MCF 10A (cell line): ENCODE data around the gene C2orf81. TPM values are rescaled to one million over a fixed set of nuclear protein-coding genes. Genes with fewer than 3 reads are reported as not detected.

Source experiments
- BruUV-seq: library from RNA; stranded (reverse); fragments of 400-500 nt; replicated peaks from 2 replicates; lab custom pipeline; 2021; lab: Mats Ljungman, UMichigan
- CTCF ChIA-PET: fragments of 300-600 bp; sonication (Branson Sonifier 250); formaldehyde crosslinking; extraction: SDS; loops from one replicate; lab custom pipeline; 2021; ENCODE audit warnings: antibody characterized with exemption, inconsistent platforms; lab: Yijun Ruan, JAX
- POLR2A ChIA-PET: fragments of 300-600, 350-650 bp; sonication (Branson Sonifier 250); formaldehyde crosslinking; extraction: SDS; loops from one replicate; lab custom pipeline; 2020; ENCODE audit warnings: antibody characterized with exemption, inconsistent platforms; lab: Yijun Ruan, JAX
- DNase-seq: peaks from one replicate; pipeline ENCODE4 v3.0.0-alpha.2; 2018; ENCODE audit not compliant: unreplicated experiment
- H3K27ac Mint-ChIP-seq: one replicate; pipeline ENCODE4 v1.8.0; 2022; ENCODE audit warnings: mild to moderate bottlenecking, low read depth, mixed read lengths; ENCODE audit not compliant: unreplicated experiment
- H3K27me3 Mint-ChIP-seq: one replicate; pipeline ENCODE4 v1.8.0; 2022; ENCODE audit warnings: mixed read lengths; ENCODE audit not compliant: insufficient read depth, unreplicated experiment
- H3K36me3 Mint-ChIP-seq: one replicate; pipeline ENCODE4 v1.8.0; 2022; ENCODE audit warnings: mild to moderate bottlenecking, moderate library complexity, mixed read lengths; ENCODE audit not compliant: insufficient read depth, unreplicated experiment
- H3K4me1 Mint-ChIP-seq: one replicate; pipeline ENCODE4 v1.8.0; 2022; ENCODE audit warnings: mixed read lengths; ENCODE audit not compliant: insufficient read depth, unreplicated experiment
- H3K4me3 Mint-ChIP-seq: one replicate; pipeline ENCODE4 v1.8.0; 2022; ENCODE audit warnings: mild to moderate bottlenecking, moderate library complexity, mixed read lengths; ENCODE audit not compliant: unreplicated experiment
- H3K9me3 Mint-ChIP-seq: one replicate; pipeline ENCODE4 v1.8.0; 2022; ENCODE audit warnings: mixed read lengths; ENCODE audit not compliant: unreplicated experiment
- CTCF ChIP-seq: fragments of 200-600 bp; IDR thresholded peaks from one replicate; pipeline ENCODE4 v1.8.0; 2022; ENCODE audit warnings: antibody characterized with exemption, mild to moderate bottlenecking; ENCODE audit not compliant: unreplicated experiment
- intact Hi-C: fragments of 100-400 bp; cut with micrococcal nuclease; formaldehyde crosslinking; loops from 2 replicates; pipeline ENCODE4 v1.14.1; 2022
- total RNA-seq: library from RNA; stranded (reverse); gene quantifications from 2 replicates; pipeline ENCODE4 v1.2.3, GENCODE V29; 2022

Gene C2orf81
- total RNA-seq, 1 experiment from 2014 or later: 5.6 TPM

GRCh38 chr2:74378007-74378406 is 43.4 kb downstream of the C2orf81 start:
- Mint-ChIP-seq H3K36me3 (peaks cover 20% of the 10 kb centered on the region), H3K4me3 (no peak overlapping the region), H3K27ac (no peak overlapping the region), H3K9me3 (no peaks in the 10 kb centered on the region), H3K4me1 (peaks cover 21% of the 10 kb centered on the region), H3K27me3 (no peaks in the 10 kb centered on the region)
- intact Hi-C loops: no loop called here
- ChIA-PET CTCF (no interaction called here), POLR2A (no interaction called here)
- no TSS peak for BruUV-seq
- no peak for TF ChIP-seq CTCF
- no peak for DNase-seq

- ChIA-PET CTCF (interaction anchor here (1.2 kb wide), 1 partner anchor 41 kb away, joined by 6 read pairs; no protein-coding TSS in a partner anchor), POLR2A (no interaction called here)
- Mint-ChIP-seq H3K4me1 (peaks cover 11% of the 10 kb centered on the region), H3K27ac (no peak overlapping the region), H3K36me3 (peaks cover 24% of the 10 kb centered on the region), H3K4me3 (no peak overlapping the region), H3K27me3 (no peaks in the 10 kb centered on the region), H3K9me3 (no peaks in the 10 kb centered on the region)
- no peak for TF ChIP-seq CTCF
- no TSS peak for BruUV-seq
- DNase-seq: no peak
- intact Hi-C loops: no loop called here
Measured at GRCh38 chr2:74375838-74376237, 45.6 kb downstream of the C2orf81 start.

- CTCF ChIA-PET: interaction anchor here (1.2 kb wide), 1 partner anchor 40 kb away, joined by 6 read pairs; no protein-coding TSS in a partner anchor
- H3K27ac Mint-ChIP-seq: no peak overlapping the region
- POLR2A ChIA-PET: no interaction called here
Measured at GRCh38 chr2:74374509-74375205, 46.8 kb downstream of the C2orf81 start.

GRCh38 chr2:74373985-74374384 is 47.4 kb downstream of the C2orf81 start:
- Mint-ChIP-seq H3K4me1 (no peaks in the 10 kb centered on the region), H3K27me3 (no peaks in the 10 kb centered on the region), H3K27ac (no peak overlapping the region), H3K36me3 (peaks cover 42% of the 10 kb centered on the region), H3K9me3 (no peaks in the 10 kb centered on the region), H3K4me3 (no peak overlapping the region)
- ChIA-PET CTCF (no interaction called here), POLR2A (no interaction called here)
- DNase-seq: no peak
- no TSS peak for BruUV-seq
- intact Hi-C loops: no loop called here
- no peak for TF ChIP-seq CTCF

More at GRCh38 chr2:74374509-74375205, 46.8 kb downstream of the C2orf81 start:
- no peak for DNase-seq
- Mint-ChIP-seq H3K4me3 (no peak overlapping the region), H3K4me1 (peaks cover under 1% of the 10 kb centered on the region), H3K9me3 (no peaks in the 10 kb centered on the region), H3K36me3 (peaks cover 36% of the 10 kb centered on the region), H3K27me3 (no peaks in the 10 kb centered on the region)
- intact Hi-C loops: no loop called here
- BruUV-seq: no TSS peak
- no peak for TF ChIP-seq CTCF
